ENCODE data around the gene FANCE. TPM values are rescaled to one million over a fixed set of nuclear protein-coding genes. Genes with fewer than 3 reads are reported as not detected.

Gene FANCE
- total and polyA plus RNA-seq, 8 donors = 1.7 to 4.0 (median 2.6) TPM

DNA sequence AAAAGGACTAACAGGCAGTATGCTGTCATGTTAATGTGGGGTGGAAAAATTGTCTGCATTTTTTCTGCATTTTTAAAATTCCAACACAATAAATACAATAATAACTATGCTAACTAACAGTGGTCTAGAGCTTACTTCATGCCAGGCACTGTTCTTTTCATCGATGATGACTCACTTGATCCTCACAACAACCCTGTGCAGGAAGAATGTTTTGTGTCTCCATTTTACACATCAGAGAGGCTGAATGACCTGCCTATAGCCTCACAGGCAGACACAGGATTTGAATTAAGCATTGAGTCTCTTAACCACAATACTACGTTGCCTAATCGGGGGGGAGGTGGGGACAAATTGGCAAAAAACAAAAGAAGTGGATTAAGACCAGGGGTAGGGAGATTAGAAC is 26.9 kb upstream of the FANCE start:
- Histone ChIP-seq H3K27me3 (no peaks in the 10 kb centered on the region), H3K36me3 (peaks cover 0 to 14% (median 0%) of the 10 kb centered on the region in 3 donors), H3K4me1 (no peaks in the 10 kb centered on the region), H3K9me3 (no peaks in the 10 kb centered on the region), H3K4me3 (no peak overlapping the region), H3K27ac (no peak overlapping the region)
- 82 to 88% methylated on average over 3 of the region's 3 CpGs for WGBS, 2 donors
- TF ChIP-seq, protein P1, sequence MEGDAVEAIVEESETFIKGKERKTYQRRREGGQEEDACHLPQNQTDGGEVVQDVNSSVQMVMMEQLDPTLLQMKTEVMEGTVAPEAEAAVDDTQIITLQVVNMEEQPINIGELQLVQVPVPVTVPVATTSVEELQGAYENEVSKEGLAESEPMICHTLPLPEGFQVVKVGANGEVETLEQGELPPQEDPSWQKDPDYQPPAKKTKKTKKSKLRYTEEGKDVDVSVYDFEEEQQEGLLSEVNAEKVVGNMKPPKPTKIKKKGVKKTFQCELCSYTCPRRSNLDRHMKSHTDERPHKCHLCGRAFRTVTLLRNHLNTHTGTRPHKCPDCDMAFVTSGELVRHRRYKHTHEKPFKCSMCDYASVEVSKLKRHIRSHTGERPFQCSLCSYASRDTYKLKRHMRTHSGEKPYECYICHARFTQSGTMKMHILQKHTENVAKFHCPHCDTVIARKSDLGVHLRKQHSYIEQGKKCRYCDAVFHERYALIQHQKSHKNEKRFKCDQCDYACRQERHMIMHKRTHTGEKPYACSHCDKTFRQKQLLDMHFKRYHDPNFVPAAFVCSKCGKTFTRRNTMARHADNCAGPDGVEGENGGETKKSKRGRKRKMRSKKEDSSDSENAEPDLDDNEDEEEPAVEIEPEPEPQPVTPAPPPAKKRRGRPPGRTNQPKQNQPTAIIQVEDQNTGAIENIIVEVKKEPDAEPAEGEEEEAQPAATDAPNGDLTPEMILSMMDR (IDR thresholded peaks at IDR 0.05) = no peak
- peak in 1 of 4 donors; percentile 10 for ATAC-seq
- no peak for DNase-seq
- intact Hi-C loops (cut with DNase I) = no loop called here
- no peak for FAIRE-seq

DNA sequence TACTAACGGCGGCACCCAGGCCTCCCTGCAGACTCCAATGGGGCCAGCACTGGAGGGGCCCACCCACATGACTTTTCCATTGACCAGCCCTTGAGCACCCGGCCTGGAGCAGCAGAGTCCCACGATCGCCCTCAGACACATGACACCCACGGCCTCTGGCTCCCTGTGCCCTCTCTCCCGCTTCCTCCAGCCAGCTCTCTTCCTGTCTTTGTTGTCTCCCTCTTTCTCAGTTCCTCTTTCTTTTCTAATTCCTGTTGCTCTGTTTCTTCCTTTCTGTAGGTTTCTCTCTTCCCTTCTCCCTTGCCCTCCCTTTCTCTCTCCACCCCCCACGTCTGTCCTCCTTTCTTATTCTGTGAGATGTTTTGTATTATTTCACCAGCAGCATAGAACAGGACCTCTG is 26.1 kb upstream of the FANCE start:
- ATAC-seq = peak in 2 of 4 donors; percentile 64 to 80
- no peaks in the 10 kb centered on the region for H3K27me3 ChIP-seq
- H3K9me3 ChIP-seq = no peaks in the 10 kb centered on the region
- TF ChIP-seq, protein P1 (IDR thresholded peaks at IDR 0.05) = no peak
- no peak for FAIRE-seq
- WGBS, 2 donors = 84 to 94% methylated on average over 8 of the region's 8 CpGs
- no peak for DNase-seq
- no peaks in the 10 kb centered on the region for H3K4me1 ChIP-seq
- no peak overlapping the region for H3K4me3 ChIP-seq
- no peak overlapping the region for H3K27ac ChIP-seq
- H3K36me3 ChIP-seq = peaks cover 0 to 14% (median 0%) of the 10 kb centered on the region in 3 donors
- intact Hi-C loops (cut with DNase I) = no loop called here

DNA sequence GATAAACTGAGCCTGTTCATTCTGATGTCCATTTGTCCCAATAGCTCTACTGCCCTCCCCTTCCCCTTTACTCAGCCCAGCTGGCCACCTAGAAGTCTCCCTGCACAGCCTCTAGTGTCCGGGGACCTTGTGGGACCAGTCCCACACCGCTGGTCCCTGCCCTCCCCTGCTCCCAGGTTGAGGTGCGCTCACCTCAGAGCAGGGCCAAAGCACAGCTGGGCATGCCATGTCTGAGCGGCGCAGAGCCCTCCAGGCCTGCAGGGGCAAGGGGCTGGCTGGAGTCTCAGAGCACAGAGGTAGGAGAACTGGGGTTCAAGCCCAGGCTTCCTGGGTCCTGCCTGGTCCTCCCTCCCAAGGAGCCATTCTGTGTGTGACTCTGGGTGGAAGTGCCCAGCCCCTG is 24.7 kb upstream of the FANCE start:
- no peak for ATAC-seq

DNA sequence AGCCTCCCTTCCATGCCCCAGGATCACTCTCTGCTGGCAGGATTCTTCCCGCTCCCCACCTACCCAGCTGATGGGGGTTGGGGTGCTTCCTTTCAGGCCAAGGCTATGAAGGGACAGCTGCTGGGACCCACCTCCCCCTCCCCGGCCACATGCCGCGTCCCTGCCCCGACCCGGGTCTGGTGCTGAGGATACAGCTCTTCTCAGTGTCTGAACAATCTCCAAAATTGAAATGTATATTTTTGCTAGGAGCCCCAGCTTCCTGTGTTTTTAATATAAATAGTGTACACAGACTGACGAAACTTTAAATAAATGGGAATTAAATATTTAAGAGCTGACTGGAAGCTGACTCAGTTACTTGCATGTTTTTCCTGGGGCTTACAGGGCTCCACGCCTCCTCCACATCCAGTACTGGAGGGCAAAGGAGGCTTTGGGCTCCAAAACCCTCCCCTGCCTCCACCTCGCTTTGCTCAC is 24.3 kb upstream of the FANCE start:
- TF ChIP-seq, protein P1 (IDR thresholded peaks at IDR 0.05) = no peak
- Histone ChIP-seq H3K27me3 (no peaks in the 10 kb centered on the region), H3K4me3 (no peak overlapping the region), H3K36me3 (peaks cover 0 to 7% (median 0%) of the 10 kb centered on the region in 3 donors), H3K4me1 (no peaks in the 10 kb centered on the region), H3K9me3 (no peaks in the 10 kb centered on the region), H3K27ac (no peak overlapping the region)
- 85% methylated on average over 9 of the region's 9 CpGs for WGBS, 2 donors
- DNase-seq (no peak), ATAC-seq (no peak), FAIRE-seq (no peak)
- intact Hi-C loops (cut with DNase I) = no loop called here

More for the DNA sequence above, 24.7 kb upstream of the FANCE start:
- TF ChIP-seq, protein P1 (IDR thresholded peaks at IDR 0.05) = no peak
- intact Hi-C loops (cut with DNase I) = no loop called here
- no peaks in the 10 kb centered on the region for H3K9me3 ChIP-seq
- WGBS, 2 donors = 94 to 97% methylated on average over 5 of the region's 5 CpGs
- no peak overlapping the region for H3K4me3 ChIP-seq
- FAIRE-seq = no peak
- H3K4me1 ChIP-seq = no peaks in the 10 kb centered on the region
- DNase-seq = no peak
- no peak overlapping the region for H3K27ac ChIP-seq
- H3K27me3 ChIP-seq = no peaks in the 10 kb centered on the region
- H3K36me3 ChIP-seq = peaks cover 0 to 7% (median 0%) of the 10 kb centered on the region in 3 donors

DNA sequence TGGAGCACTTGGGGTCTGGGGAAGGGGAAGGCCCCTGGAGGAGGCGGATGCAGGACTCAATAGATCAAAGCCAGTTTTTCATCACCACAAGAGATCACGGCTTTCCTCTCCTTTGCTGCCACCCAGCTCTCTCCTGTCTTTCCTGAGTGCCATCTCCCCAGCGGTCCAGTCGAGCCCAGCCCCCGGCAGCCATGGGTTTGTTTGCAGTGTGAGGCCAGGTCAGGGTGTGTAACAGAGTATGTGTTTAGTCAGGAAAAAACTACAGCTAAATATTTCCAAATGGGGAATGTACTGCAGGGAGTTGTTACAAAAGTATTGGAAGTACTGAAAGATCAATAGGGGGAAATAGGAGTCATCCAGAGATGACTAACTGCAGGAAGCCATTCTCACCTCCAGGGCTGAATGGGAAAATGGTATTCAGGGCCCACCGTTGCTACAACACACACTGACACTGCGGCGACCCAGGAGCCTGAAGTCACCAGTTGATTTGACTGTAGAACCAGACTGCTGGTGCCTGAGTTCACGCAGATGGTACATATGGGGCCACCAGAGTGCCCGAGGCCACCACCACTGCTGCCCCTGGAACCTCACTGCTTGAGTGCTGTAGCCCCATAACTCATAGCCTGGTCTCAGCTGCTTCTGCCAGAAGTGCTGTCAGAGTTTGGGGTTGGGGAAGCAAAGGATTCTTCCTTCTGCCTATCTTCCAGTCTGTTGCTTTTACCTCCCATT is 23.6 kb upstream of the FANCE start:
- TF ChIP-seq, protein P1 (IDR thresholded peaks at IDR 0.05) = no peak
- Histone ChIP-seq H3K27me3 (no peaks in the 10 kb centered on the region), H3K4me3 (no peak overlapping the region), H3K36me3 (peaks cover 0 to 7% (median 0%) of the 10 kb centered on the region in 3 donors), H3K9me3 (no peaks in the 10 kb centered on the region), H3K4me1 (no peaks in the 10 kb centered on the region), H3K27ac (no peak overlapping the region)
- intact Hi-C loops (cut with DNase I) = no loop called here
- DNase-seq (no peak), FAIRE-seq (no peak), ATAC-seq (no peak)
- WGBS, 2 donors = 88 to 89% methylated on average over 10 of the region's 10 CpGs
